Stimulated activated CD8-positive, alpha-beta memory T cell treated with anti-CD3 and anti-CD28 coated beads, Interleukin-15, amount 100 ng/mL, for 48 hours (primary cell): ENCODE measurements around the gene DENND4B.

Source experiments
- DNase-seq, 2 donors: peaks; one replicate each; pipeline ENCODE4 v3.0.0-alpha.2; 2020; ENCODE audit warnings: low read depth in 2 of 2

DENND4B gene

GRCh38 chr1:153970346-153970745 is 23.8 kb upstream of the DENND4B start:
- no peak for DNase-seq

DNA sequence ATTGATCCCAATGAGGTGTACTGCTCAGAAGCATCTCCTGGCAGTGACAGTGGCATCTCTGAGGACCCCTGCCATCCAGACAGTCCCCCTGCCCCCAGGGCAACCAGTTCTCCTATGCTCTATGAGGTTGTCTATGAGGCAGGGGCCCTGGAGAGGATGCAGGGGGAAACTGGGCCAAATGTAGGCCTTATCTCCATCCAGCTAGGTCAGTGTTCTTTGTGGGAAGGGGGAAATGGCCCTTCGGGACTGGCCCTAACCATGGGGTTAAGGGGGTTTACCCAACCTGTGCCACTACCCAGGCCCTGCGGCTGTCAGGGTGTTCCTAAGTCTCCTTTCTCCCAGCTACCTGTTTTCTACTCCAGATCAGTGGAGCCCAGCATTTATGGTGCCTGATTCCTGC is 22.5 kb upstream of the DENND4B start:
- DNase-seq, result no peak

DNA sequence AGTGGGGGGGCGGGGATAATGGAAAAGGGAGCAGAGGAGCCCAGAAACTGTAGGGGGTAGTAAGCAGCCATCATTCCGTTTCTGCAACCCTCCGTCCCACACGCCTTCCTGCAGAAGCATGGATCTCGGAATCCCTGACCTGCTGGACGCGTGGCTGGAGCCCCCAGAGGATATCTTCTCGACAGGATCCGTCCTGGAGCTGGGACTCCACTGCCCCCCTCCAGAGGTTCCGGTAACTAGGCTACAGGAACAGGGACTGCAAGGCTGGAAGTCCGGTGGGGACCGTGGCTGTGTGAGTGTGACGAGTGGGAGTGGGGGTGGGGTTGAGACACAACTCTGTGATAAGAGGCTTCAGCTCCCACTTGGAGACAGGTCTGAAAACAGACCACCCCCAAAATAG is 21.9 kb upstream of the DENND4B start:
- DNase-seq, result no peak

GRCh38 chr1:153968000-153968363 is 21.5 kb upstream of the DENND4B start:
- no peak for DNase-seq

- DNase-seq, result peak; percentile 77 to 82
These were observed 20.8 kb upstream of the DENND4B start, which contains the start of gene CREB3L4 for GRCh38 chr1:153967107-153967999. TSS of gene CREB3L4 (plus strand) at chr1:153967902. CDS start at chr1:153968526, 624 bp downstream.

DNA sequence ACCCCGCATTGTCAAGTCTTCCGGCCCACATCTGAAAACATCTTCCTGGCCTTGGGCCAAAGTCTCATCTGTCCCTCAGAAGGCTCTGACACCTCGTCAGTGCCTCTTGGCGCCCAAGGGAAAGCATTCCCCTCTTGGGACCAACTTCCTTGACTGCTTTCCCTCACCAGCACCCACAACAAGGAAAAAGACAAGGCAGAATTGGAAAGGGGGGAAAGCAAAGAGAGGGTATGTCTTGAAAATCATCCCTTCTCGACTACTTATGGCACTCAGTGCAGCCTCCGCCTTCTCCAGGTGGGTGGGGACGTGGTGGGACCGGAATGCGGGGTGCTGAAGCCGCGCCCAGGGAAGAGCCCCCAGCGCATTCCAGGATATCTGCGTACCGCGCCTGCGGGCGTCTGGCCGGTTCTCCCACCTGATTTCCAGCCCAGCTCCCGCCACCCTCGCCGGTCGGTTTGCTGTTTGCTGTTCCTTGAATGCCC is 17.4 kb upstream of the DENND4B start:
- no peak for DNase-seq

DNA sequence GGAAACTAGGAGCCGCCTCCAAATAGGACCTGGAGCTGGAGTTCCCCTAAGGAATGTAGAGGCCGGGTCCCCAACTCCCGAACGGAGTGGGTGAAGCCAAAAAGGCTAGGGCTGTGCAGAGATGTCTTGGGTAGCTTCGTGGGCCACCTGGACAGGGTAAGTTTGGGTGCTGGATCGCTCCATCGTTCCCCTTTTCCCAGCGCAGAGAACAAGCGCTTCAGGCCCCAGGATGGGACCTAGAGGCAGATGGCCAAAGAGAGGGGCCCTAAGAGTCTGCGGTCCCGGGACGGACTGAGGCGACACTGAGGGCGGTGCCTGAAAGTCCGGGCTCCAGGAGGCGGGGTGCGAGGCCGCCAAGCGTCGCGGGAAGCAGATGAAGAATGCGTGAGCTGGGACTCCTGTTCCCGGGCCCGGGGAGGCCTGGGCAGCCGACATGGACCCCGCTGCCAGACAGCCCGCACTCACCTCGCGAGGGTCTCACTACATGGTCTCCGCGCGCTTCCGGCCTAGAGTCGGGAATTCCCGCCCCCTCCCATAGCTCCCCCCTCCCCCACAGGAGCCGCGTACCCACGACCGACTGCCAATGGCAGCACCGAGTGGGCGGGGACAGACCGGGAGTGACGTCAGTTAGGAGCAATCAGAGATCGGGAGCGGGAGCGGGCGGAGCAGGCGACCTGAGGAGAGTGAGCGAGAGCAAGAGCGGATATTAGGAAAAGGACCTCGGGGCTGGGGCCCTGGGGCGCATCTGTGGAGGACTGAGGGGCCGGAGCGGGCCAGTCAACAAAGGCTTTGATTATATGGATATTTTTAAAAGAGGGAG is 16.7 kb upstream of the DENND4B start, which contains the start of gene SLC39A1:
TSS of gene SLC39A1 (minus strand) at position 508 of the 820 bp plus-strand sequence. CDS start 822 bp downstream, outside the sequence.
- peak; percentile 90 for DNase-seq

DNA sequence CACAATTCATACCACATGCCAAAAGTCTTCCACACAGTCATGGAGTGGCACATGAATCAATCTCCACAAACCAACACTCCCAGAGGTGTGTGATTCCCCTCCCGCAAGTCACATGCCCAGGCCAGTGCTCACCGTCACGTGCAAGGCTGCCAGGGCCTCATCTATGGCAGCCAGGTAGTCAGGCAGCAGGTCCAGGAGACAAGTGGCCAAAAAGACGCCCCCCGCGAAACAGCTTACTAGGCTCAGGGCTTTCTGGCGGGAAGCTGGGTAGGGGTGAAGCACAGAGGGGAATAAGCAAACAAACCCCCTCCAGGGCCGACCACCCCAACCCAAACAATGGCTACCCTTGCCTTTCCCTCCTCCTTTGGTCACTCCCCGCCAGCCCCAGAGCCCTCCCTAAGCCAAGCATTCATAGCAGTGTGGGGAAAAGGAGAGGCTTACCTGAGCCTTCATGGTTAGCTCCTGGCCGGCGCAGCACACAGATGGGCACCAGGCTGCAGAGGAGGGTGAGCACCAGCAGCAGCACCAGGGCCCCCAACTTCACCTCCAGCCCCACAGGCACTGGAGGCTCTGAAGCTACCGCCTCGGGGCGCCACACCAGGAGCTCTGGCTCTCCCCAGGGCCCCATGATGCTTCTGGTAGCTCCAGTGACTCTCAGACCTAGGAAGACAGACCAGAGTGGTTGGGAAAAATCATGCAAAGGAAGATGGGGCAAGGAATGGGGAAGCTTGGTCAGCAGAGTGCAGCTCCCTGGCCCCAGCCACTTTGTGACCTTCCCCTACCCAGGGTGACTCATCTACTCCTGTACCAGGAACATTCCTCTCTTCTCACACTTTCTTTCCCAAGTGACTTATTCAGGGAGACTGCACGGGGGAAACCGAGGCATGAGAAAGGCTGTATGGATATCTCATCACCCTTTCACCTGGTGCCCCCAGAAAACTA is 15.8 kb upstream of the DENND4B start:
- no peak for DNase-seq

GRCh38 chr1:153961421-153961820 is 14.9 kb upstream of the DENND4B start:
- no peak for DNase-seq

DNA sequence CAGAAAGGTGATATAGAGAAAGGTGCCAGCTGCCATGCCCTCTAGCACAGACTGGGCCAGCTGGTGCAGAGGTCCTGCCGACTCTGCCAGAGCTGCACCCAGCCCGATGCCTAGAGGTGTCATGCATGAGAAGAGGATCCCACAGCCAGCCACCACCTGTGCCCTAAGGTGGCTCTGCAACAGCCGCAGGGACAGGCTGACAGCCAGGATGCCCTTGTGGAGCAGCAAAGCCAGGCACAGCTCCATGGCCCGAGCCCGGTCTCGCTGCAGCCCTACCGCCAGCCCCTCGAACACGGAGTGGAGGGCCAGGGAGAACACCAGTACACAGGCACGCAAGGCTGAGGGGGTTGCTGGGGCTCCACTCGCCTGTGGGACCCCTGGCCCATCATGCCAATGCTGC is 13.7 kb upstream of the DENND4B start:
- DNase-seq, result no peak

- no peak for DNase-seq
These were observed 12.9 kb upstream of the DENND4B start for GRCh38 chr1:153959454-153959853.

DNA sequence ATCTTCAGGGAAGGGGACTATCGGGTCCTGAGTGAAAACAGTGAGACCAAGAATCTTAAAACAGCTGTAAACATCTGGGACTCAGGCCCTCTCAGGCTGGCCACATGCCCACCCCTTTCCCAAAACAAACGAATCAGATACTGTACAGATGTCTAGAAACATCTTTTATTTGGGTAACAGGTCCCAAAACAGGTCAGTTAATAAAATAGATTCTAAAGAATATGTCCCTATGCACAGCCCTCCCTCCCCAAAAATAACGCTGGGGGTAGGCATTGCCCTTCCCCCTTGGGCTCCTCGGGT is 12.4 kb upstream of the DENND4B start:
- no peak for DNase-seq

DNA sequence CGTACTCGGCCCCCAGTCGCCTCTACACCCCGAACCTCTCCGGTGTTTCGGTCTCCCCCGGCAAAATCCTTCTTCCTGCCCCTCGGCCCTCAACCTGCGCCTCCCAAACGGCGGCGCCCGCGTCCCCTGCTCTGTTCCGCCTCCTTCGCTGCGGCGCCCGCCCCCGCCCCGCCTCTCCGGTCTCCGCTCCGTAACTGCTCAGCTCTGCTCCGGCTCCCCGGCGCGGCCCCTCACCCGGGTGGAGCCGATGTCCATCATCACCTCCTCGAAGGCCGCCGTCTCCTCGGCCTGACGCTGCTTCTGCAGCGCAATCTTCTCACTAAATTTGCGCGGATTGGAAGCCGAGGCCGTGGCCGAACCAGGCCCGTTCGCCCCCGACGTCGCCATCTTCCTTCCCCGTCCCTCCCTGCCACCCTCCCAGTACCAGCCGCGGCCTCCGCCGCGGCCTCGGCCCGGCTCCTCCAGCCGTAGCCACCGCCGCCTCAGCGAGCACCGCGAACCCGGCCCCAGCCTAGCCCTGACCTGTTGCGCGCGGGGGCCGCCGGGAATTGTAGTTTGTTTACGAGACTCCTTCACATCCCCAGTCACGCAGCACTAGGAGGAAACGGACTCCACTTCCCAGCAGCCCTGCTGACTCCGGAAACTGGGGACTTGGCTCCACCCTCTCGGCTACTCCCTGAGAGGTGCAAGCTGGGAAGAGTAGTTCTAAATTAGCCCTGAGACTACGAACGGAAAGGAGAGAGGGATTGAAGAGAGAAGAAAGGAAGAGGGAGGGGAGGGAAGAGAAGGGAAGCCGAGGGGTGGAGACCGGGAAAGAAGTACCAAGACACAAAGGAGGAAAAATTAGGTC is 11.8 kb upstream of the DENND4B start, which contains the start of gene CRTC2:
TSS of gene CRTC2 (minus strand) at position 502 of the 850 bp plus-strand sequence. CDS start at position 387, 115 bp downstream.
- DNase-seq, result peak; percentile 94 to 96

DNA sequence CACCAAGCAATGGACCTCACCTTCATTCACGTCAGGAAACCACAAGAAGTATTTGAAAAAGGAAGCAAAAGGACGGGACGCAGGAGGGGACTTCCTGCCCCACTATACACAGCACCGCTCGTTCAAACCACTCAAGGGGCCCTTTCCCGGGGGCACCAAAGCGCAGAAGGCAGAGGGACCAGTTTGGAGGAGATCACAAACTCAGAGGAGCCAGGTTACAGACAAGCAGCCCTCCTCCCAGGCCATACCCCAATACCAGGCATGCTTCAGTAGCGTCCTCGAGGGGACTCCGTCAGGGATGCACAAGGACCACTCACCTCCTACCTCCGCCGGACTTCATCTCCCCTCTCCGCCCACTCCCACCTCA is 11.2 kb upstream of the DENND4B start:
- peak in 1 of 2 donors; percentile 33 for DNase-seq

DNA sequence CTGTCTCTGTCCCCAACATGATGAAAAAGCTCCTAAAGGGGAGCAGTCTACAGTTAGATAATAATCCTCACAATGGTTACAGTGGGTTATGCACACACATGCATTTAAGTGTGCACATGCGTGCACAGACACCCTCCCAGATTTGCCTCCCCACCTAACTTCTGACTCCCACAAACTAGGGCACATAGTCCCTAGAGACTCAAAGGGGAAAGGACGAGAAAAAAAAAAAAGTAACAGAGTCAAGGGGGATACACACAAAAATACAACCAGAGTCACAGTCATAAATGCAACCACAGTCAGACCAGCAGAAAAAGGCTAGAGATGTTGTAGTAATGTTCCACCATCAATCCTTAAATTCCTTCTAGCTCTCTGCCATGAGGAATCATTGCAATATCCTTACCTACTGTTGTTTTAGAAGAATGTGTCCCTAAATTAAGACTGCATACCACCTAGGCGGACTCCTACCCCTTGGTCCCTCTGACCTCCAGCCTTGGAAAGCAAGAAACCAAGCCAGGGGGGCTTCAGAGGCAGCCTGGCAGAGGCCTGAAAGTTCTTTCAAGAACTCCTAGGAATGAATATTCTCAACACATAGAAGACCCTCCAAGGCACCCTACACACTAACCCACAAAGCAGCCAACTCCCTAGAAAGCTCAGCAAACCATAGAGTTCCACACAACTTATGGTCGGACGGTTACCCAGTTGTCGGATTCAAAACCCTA is 10.6 kb upstream of the DENND4B start:
- no peak for DNase-seq

DNA sequence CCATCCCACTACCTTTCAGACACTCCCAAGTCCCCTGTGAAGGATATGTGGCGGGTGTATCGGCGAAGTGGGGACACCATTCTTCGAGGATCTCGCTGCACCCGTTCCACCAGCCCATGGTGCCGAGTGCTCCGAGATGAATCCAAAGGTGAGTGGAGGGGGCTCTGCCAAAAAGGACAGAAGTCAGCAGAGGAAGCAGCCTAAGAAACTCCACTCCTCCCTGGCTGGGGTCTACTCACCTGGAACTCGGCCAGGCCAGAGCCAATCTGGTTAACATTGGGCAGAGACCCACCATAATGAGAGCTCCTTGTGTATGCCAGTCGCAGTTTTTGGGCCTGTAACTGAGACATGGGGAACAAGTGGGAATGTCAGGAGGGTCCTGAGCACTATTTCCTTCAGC is 8.3 kb upstream of the DENND4B start:
- no peak for DNase-seq

DNA sequence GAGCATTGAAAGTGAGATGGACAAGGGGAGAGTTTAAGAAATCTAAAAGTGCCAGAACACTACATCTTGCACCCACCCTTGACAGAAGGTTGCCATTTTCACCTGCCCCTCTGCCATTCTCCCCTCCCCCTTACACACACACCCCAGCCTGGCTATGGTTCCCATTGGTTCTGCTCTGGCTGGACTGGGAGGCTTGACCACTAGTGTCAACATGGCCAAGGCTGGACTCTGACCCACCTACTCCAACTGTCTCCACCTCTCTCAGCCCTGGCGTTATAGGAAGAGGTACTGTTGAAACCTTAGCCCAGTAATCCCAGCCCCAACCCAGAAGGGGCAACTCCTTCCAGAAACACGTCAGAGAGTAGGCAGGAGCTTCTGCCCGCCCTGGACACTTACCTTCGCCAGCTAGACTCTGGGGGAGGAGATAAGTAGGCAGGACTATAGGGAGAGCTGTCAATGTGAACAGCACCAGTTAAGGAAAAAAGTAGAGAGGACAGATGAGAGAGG is 7.4 kb upstream of the DENND4B start:
- no peak for DNase-seq

DNA sequence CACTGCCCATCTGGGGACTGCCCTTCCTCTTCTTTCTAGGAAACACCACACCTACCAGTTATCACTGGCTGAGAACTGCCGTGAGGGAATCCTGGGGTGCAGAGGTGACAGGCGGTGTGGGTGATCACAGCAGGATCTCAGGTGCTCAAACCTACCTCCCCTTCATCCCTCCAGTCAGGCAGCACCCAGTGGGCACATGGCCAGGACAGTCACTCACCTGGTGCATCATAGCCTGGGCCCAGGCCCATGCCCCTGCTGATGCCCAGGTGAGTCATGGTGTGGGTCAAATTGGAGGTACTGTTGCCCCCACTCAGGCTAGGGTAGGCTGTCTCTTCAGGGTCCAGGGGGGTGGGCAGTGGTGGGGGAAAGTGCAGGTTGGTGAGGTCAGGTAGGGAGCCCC is 5.3 kb upstream of the DENND4B start:
- no peak for DNase-seq

DNA sequence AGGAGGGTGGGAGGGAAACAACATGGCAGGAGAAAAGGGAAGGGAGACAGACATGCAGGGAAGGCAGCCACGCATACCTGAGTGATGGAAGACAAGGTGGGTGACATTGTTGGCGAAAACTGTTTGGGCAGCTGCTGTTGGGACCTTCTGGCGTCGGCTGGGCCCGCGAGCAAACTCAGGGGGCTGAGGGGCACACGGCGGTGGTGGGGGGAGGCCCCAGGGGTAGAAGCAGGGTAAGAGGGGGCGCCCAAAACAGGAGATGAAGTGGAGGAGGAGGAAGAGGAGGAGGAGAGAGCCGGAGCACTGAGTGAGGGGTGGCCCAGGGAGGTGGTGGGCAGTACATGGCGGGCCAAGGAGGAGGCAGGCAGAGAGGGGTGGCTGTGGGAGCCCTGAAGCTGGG is 4.7 kb upstream of the DENND4B start:
- no peak for DNase-seq
